Activated T-helper 2 cell treated with anti-CD3 and anti-CD28 coated beads, Interferon-gamma antibody, Interleukin-2, Interleukin-4, amounts not matched to agents 10 μg/mL and 5 μg/mL and 100 μg/mL, durations not matched to agents 14 hours and 24 hours and 36 hours (primary cell): ENCODE data around the gene LDLRAD3. TPM values are rescaled to one million over a fixed set of nuclear protein-coding genes. Genes with fewer than 3 reads are reported as not detected.

ENCODE experiments used
- DNase-seq: peaks from one replicate; pipeline ENCODE4 v3.0.0; 2021; ENCODE audit warnings: low spot score
- H3K27ac Mint-ChIP-seq: one replicate; pipeline ENCODE4 v1.8.0; 2021; ENCODE audit warnings: mixed read lengths
- H3K27me3 Mint-ChIP-seq: one replicate; pipeline ENCODE4 v1.8.0; 2021; ENCODE audit warnings: low read depth, mixed read lengths
- H3K36me3 Mint-ChIP-seq: one replicate; pipeline ENCODE4 v1.8.0; 2021; ENCODE audit warnings: low read depth, mixed read lengths
- H3K4me1 Mint-ChIP-seq: one replicate; pipeline ENCODE4 v1.8.0; 2021; ENCODE audit warnings: low read depth, mixed read lengths
- H3K4me3 Mint-ChIP-seq: one replicate; pipeline ENCODE4 v1.8.0; 2021; ENCODE audit warnings: low read depth, mild to moderate bottlenecking, moderate library complexity, mixed read lengths
- H3K9me3 Mint-ChIP-seq: one replicate; pipeline ENCODE4 v1.8.0; 2021; ENCODE audit warnings: mixed read lengths
- intact Hi-C: fragments of 100-400 bp; cut with micrococcal nuclease; formaldehyde crosslinking; loops from one replicate; pipeline ENCODE4 v1.15.1; 2023
- total RNA-seq: library from RNA; stranded (reverse); gene quantifications from 2 replicates; pipeline ENCODE4 v1.2.3, GENCODE V29; 2022

Gene LDLRAD3
- total RNA-seq, 1 donor from 2014 or later, result 1.4 TPM

- Mint-ChIP-seq H3K27ac (no peak overlapping the region), H3K36me3 (no peaks in the 10 kb centered on the region), H3K27me3 (no peaks in the 10 kb centered on the region), H3K4me1 (no peaks in the 10 kb centered on the region), H3K9me3 (peaks cover 3% of the 10 kb centered on the region), H3K4me3 (no peak overlapping the region)
- intact Hi-C loops, result no loop called here
- no peak for DNase-seq
Measured at GRCh38 chr11:36214480-36214879, 270.6 kb downstream of the LDLRAD3 start.

- DNase-seq, result no peak
- intact Hi-C loops, result no loop called here
Measured at GRCh38 chr11:36214976-36215692, 271.3 kb downstream of the LDLRAD3 start.

DNA sequence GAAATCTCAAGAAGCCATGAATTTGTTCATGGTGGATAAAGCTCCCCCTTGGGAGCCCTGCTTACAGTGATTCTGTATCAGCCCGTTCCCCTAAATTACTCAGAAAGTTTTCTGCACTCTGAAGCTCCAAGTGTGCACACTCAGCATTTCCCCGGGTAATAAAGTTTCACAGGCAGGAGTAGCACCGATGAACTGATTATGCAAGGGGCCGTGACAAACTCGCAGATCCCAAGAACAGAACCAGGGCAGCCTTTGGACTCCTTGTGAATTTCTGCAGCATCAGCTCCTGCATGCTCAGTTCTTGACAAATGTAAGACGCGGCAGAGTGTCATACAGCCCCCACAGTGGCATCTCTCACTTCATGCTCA is 271.8 kb downstream of the LDLRAD3 start:
- Mint-ChIP-seq H3K9me3 (peaks cover 15% of the 10 kb centered on the region), H3K36me3 (no peaks in the 10 kb centered on the region), H3K4me3 (no peak overlapping the region), H3K27ac (no peak overlapping the region), H3K4me1 (no peaks in the 10 kb centered on the region), H3K27me3 (no peaks in the 10 kb centered on the region)
- no peak for DNase-seq
- intact Hi-C loops, result no loop called here

More at GRCh38 chr11:36214976-36215692, 271.3 kb downstream of the LDLRAD3 start:
- H3K36me3 Mint-ChIP-seq, result no peaks in the 10 kb centered on the region
- no peak overlapping the region for H3K4me3 Mint-ChIP-seq
- H3K9me3 Mint-ChIP-seq, result peaks cover 10% of the 10 kb centered on the region
- no peak overlapping the region for H3K27ac Mint-ChIP-seq
- no peaks in the 10 kb centered on the region for H3K4me1 Mint-ChIP-seq
- no peaks in the 10 kb centered on the region for H3K27me3 Mint-ChIP-seq

GRCh38 chr11:36216061-36216615 is 272.3 kb downstream of the LDLRAD3 start:
- Mint-ChIP-seq H3K27ac (no peak overlapping the region), H3K4me1 (no peaks in the 10 kb centered on the region), H3K36me3 (no peaks in the 10 kb centered on the region), H3K4me3 (no peak overlapping the region), H3K27me3 (no peaks in the 10 kb centered on the region), H3K9me3 (peaks cover 16% of the 10 kb centered on the region)
- intact Hi-C loops, result no loop called here
- DNase-seq, result no peak

GRCh38 chr11:36218283-36218921 is 274.5 kb downstream of the LDLRAD3 start:
- H3K27me3 Mint-ChIP-seq, result no peaks in the 10 kb centered on the region
- H3K27ac Mint-ChIP-seq, result no peak overlapping the region
- no peak for DNase-seq
- intact Hi-C loops, result no loop called here
- H3K4me1 Mint-ChIP-seq, result no peaks in the 10 kb centered on the region
- H3K36me3 Mint-ChIP-seq, result no peaks in the 10 kb centered on the region
- peaks cover 16% of the 10 kb centered on the region for H3K9me3 Mint-ChIP-seq
- no peak overlapping the region for H3K4me3 Mint-ChIP-seq

DNA sequence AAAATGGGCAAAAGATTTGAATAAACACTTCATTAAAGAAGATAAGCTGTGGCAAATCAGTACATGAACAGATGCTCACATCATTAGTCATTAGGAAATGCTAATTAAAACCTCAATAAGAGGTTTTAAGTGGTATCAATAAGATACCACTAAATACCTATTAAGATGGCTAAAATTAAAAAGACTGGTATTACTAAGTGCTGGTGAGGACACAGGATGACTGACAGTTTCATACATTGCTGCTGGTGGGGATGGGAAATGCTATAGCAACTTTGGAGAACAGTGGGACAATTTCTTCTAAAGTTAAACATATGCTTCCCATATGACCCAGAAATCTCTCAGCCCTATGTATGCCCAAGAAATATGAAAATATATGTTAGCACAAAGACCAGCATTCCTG is 276.1 kb downstream of the LDLRAD3 start:
- Mint-ChIP-seq H3K4me1 (no peaks in the 10 kb centered on the region), H3K36me3 (no peaks in the 10 kb centered on the region), H3K27me3 (no peaks in the 10 kb centered on the region), H3K4me3 (no peak overlapping the region), H3K27ac (no peak overlapping the region), H3K9me3 (peaks cover 16% of the 10 kb centered on the region)
- no peak for DNase-seq
- intact Hi-C loops, result no loop called here

GRCh38 chr11:36222831-36223635 is 279.2 kb downstream of the LDLRAD3 start:
- Mint-ChIP-seq H3K4me3 (no peak overlapping the region), H3K27me3 (no peaks in the 10 kb centered on the region), H3K36me3 (no peaks in the 10 kb centered on the region), H3K27ac (no peak overlapping the region), H3K4me1 (no peaks in the 10 kb centered on the region), H3K9me3 (peaks cover 16% of the 10 kb centered on the region)
- intact Hi-C loops, result no loop called here
- DNase-seq, result no peak

DNA sequence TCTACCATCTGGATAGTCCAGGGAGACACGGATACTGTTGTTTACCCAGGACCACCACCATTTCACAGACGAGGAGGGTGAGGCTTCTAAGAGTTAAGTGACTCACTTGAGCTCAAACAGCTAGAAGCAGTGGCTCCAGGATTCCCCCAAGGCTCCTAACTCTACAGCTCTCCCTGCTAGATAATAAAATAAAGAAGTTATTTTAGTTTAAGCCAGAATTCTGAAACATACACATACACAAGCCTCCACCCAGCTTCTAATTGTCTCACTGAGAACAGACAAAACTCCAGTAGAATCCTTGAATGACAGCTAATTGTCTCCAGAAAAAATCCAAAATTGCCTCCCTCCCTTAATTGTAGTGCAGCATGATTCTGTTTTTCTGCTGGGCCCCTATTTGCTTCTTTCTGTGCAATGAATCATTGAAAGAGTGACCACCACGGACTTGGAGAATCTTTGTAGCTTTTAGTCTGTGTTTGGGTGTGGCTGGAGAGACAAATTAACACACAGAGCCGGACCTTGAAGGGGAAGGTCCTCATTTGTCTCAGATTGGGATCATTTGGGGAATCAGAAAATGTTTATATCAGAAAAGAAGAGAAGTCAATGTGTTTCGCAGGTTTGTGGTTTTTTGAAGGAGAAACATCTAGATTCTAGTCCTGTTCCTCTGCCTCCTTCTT is 280.5 kb downstream of the LDLRAD3 start:
- H3K9me3 Mint-ChIP-seq, result peaks cover 14% of the 10 kb centered on the region
- no peak overlapping the region for H3K27ac Mint-ChIP-seq
- H3K27me3 Mint-ChIP-seq, result no peaks in the 10 kb centered on the region
- no peak overlapping the region for H3K4me3 Mint-ChIP-seq
- no peaks in the 10 kb centered on the region for H3K36me3 Mint-ChIP-seq
- no peak for DNase-seq
- intact Hi-C loops, result no loop called here
- H3K4me1 Mint-ChIP-seq, result no peaks in the 10 kb centered on the region

DNA sequence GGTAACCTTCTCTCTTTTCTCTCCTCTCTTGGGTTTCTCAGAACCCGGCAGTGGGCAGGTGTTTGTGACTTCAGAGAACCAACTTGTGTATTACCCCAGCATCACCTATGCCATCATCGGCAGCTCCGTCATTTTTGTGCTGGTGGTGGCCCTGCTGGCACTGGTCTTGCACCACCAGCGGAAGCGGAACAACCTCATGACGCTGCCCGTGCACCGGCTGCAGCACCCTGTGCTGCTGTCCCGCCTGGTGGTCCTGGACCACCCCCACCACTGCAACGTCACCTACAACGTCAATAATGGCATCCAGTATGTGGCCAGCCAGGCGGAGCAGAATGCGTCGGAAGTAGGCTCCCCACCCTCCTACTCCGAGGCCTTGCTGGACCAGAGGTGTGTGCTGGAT is 283.2 kb downstream of the LDLRAD3 start:
- no peaks in the 10 kb centered on the region for H3K4me1 Mint-ChIP-seq
- no peak overlapping the region for H3K27ac Mint-ChIP-seq
- peaks cover 6% of the 10 kb centered on the region for H3K27me3 Mint-ChIP-seq
- intact Hi-C loops, result no loop called here
- no peak for DNase-seq
- H3K4me3 Mint-ChIP-seq, result no peak overlapping the region
- H3K36me3 Mint-ChIP-seq, result no peaks in the 10 kb centered on the region
- no peaks in the 10 kb centered on the region for H3K9me3 Mint-ChIP-seq

DNA sequence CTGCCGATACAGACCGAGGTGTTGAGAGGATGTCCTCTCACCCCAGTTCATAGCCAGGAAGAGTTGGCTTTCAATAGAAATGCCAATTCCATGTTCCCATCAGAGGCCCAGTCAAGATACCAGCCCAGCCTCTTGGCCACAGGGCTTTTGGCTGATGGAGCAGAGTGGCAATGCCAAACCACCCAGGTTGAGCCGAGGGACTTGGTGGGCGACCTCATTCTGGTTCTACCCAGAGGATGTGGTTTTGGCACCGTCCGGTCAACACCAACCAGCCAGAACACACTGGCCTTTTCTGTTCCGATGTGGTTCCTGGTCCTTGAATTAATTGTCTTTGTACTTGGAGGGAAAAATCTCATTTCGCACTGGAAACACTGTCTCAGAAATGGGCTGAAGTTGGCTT is 284.8 kb downstream of the LDLRAD3 start:
- DNase-seq, result no peak
- no peaks in the 10 kb centered on the region for H3K4me1 Mint-ChIP-seq
- H3K27ac Mint-ChIP-seq, result no peak overlapping the region
- H3K9me3 Mint-ChIP-seq, result no peaks in the 10 kb centered on the region
- no peaks in the 10 kb centered on the region for H3K36me3 Mint-ChIP-seq
- intact Hi-C loops, result no loop called here
- no peak overlapping the region for H3K4me3 Mint-ChIP-seq
- H3K27me3 Mint-ChIP-seq, result peaks cover 9% of the 10 kb centered on the region

GRCh38 chr11:36229091-36229705 is 285.3 kb downstream of the LDLRAD3 start:
- Mint-ChIP-seq H3K27ac (no peak overlapping the region), H3K4me3 (no peak overlapping the region), H3K27me3 (peaks cover 9% of the 10 kb centered on the region), H3K36me3 (no peaks in the 10 kb centered on the region), H3K4me1 (no peaks in the 10 kb centered on the region), H3K9me3 (no peaks in the 10 kb centered on the region)
- intact Hi-C loops, result no loop called here
- DNase-seq, result no peak
